Mucosa of stomach (tissue), 1 donor: Measurements from ENCODE around the gene PKNOX1.

Source experiments
- H3K27me3 ChIP-seq: one replicate; pipeline ENCODE4 v1.7.0; 2013; ENCODE audit warnings: mild to moderate bottlenecking, low read length; ENCODE audit not compliant: control insufficient read depth, insufficient read depth
- H3K36me3 ChIP-seq: one replicate; pipeline ENCODE4 v1.7.0; 2013; ENCODE audit warnings: low read length; ENCODE audit not compliant: control insufficient read depth, insufficient read depth
- H3K4me1 ChIP-seq: one replicate; pipeline ENCODE4 v1.7.0; 2013; ENCODE audit warnings: mild to moderate bottlenecking, low read length; ENCODE audit not compliant: control insufficient read depth, insufficient read depth
- H3K4me3 ChIP-seq: one replicate; pipeline ENCODE4 v1.7.0; 2013; ENCODE audit warnings: low read length
- H3K9ac ChIP-seq: one replicate; pipeline ENCODE4 v1.7.0; 2013; ENCODE audit warnings: mild to moderate bottlenecking, low read length, moderate library complexity
- H3K9me3 ChIP-seq: one replicate; pipeline ENCODE4 v1.7.0; 2013; ENCODE audit warnings: mild to moderate bottlenecking, low read length, moderate library complexity; ENCODE audit not compliant: control insufficient read depth
- donor health status: Pancreatic carcinoma.

PKNOX1 gene

DNA sequence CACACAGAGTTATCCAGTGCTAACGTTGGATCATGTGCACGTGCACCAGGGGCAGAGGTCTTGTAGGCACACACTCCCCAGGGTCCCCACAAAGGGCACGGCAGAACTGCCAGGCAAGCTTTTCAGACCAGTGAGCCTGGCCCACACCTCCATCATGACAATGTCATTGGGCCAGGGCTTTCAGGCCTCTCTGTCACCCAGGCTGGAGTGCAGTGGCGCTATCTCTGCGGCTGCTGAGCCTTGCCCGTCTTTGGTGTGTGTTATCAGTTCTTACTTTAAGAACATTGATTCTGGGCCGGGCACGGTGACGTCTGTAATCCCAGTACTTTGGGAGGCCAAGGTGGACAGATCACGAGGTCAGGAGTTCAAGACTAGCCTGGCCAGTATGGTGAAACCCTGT lies 44.2 kb downstream of the PKNOX1 start:
- Histone ChIP-seq H3K36me3 (no peaks in the 10 kb centered on the region), H3K27me3 (no peaks in the 10 kb centered on the region), H3K4me1 (no peaks in the 10 kb centered on the region), H3K4me3 (no peak overlapping the region), H3K9ac (no peak overlapping the region), H3K9me3 (no peaks in the 10 kb centered on the region)

DNA sequence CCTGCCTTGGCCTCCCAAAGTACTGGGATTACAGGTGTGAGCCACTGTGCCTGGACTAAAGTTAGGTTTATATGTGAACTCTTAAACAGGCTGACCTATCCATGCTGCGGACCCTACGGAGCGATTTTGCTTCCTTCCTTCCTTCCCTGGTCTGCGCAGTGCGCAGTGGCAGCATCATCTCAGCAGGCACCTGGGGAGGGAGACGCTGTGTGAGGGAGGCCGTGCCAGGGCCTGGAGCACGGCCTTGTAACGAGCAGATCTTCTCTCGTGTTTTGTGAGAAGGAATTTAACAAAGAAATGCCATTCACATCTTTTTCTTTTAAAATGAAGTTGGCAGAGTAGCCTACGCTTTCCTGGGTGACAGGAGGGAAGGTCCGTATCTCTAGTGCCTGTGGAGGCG lies 45.8 kb downstream of the PKNOX1 start:
- no peaks in the 10 kb centered on the region for H3K9me3 ChIP-seq
- H3K36me3 ChIP-seq, result no peaks in the 10 kb centered on the region
- no peaks in the 10 kb centered on the region for H3K4me1 ChIP-seq
- no peak overlapping the region for H3K4me3 ChIP-seq
- H3K27me3 ChIP-seq, result no peaks in the 10 kb centered on the region
- no peak overlapping the region for H3K9ac ChIP-seq

DNA sequence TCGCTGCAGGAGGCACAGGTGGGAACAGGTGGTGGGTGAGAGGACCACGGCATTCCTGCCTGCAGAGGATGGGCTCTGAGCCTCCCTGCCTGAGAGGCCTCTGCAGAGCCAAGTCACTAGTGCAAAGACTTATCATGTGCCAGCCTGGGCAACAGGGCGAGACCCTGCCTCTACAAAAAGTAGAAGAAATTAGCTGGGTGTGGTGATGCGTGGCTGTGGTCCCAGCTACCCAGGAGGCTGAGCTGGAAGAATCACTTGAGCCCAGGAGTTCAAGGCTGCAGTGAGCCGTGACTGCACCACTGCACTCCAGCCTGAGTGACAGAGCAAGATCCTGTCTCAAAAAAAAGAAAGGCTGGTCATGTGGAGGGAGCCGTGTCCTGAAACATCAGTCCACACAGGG lies 46.4 kb downstream of the PKNOX1 start:
- H3K9me3 ChIP-seq, result no peaks in the 10 kb centered on the region
- H3K4me3 ChIP-seq, result no peak overlapping the region
- no peaks in the 10 kb centered on the region for H3K27me3 ChIP-seq
- H3K9ac ChIP-seq, result no peak overlapping the region
- no peaks in the 10 kb centered on the region for H3K4me1 ChIP-seq
- H3K36me3 ChIP-seq, result no peaks in the 10 kb centered on the region

DNA sequence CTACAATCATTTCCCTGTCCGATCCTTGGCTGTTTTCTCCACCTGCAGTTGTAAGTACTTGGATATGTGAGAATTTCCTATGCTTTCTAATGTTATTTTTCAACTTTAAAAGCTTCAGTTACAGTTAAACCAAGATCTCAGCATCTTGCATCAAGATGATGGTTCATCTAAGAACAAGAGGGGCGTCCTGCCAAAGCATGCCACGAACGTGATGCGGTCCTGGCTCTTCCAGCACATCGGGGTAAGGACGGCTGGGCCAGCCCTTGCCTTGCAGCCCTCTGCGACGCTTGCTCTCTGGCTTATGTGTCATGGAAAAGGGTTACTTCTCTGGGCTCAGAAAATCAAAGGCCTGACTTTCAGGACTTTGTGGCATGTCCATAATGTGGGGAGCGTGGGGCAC lies 46.8 kb downstream of the PKNOX1 start:
- Histone ChIP-seq H3K4me3 (no peak overlapping the region), H3K36me3 (no peaks in the 10 kb centered on the region), H3K27me3 (no peaks in the 10 kb centered on the region), H3K9me3 (no peaks in the 10 kb centered on the region), H3K4me1 (no peaks in the 10 kb centered on the region), H3K9ac (no peak overlapping the region)

DNA sequence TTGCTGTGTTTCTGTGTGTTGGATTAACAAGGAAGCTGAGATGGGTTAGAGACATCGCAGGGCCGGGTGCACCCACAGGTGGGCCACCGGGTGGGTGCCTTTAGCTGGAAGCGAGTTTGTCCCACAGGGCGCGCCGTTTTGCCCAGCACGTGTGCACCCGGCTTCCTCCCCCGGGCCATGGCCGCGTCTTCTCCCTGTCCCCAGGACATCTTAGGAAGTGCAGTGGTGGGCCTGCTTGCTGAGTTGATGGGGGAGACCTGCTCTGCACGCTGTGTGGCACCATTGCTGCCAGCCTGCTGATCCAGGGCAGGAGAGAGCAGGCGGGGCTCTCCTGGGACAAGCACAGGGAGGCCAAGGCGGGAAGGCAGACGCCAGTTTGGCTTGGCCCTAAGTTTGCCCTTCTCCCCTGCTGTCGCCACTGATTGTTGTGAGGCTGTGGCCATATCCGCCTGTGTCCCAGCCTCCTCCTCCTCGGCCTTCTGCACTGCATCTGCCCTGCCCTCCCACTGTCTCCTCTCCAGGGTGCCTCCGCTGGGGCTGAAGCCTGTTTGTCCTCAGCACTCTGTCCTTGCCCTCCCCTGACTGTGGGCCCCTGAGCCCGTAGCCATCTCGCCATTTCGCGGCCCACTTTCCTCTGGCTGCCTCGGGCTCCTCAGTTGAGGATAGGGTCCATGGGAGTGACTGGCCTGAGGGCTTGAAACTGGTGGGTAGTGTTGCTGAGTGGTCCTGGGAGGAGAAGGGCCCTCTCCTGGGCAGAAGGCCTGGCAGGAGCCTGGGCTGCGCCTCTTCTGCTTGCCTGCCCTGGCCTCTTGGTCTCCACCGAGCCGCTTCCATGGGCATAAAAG lies 47.6 kb downstream of the PKNOX1 start:
- Histone ChIP-seq H3K27me3 (no peaks in the 10 kb centered on the region), H3K9ac (no peak overlapping the region), H3K36me3 (no peaks in the 10 kb centered on the region), H3K4me1 (no peaks in the 10 kb centered on the region), H3K9me3 (no peaks in the 10 kb centered on the region), H3K4me3 (no peak overlapping the region)

DNA sequence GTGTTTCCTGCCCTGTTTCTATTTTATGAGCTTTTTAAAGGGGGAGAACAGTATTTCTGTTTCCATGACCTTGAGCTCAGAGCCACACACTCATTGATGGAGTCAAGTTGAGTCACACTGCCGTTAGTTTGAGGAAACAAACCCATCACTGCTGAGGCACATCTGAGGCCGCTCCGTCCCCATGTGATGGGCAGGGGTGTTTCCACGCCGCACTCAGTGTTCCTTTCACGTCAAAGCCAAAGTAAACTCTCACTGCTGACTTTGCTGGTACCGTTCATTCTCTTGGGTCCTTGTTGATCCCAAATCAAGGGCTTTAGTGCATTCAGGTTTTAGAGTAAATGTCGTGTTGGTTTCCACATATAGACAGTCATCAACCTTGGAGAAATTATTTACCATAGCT lies 48.8 kb downstream of the PKNOX1 start:
- no peaks in the 10 kb centered on the region for H3K9me3 ChIP-seq
- H3K27me3 ChIP-seq, result no peaks in the 10 kb centered on the region
- no peak overlapping the region for H3K4me3 ChIP-seq
- no peaks in the 10 kb centered on the region for H3K4me1 ChIP-seq
- no peaks in the 10 kb centered on the region for H3K36me3 ChIP-seq
- H3K9ac ChIP-seq, result no peak overlapping the region

DNA sequence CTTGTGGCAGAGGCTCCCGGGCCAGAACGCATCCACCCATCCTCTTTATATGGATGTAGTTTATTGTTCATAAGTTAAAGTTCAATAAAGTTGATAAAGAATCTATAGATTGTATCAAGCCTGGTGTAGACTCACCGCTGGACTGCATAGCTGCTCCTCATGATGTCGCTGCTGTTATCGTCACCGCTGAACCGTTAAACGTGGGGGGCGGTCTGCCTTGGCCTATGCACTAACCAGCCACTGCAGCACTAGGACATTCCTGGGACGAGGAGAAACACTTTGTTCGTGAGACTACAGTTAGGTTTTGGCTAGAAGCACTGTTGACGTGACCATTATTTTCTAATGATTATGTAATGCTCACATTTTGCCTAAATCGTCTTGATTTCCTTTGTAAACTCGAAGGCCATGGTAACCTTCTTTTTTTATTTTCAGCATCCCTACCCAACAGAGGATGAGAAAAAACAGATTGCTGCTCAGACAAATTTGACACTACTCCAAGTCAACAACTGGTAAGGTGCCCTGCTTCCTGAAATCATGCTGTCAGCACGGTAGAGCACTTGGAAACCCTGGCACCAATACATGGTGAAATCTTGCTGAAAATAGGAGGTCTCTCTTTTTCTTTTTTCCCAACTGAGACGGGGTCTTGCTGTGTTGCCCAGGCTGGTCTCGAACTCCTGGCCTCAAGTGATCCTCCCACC lies 50.2 kb downstream of the PKNOX1 start:
- no peaks in the 10 kb centered on the region for H3K27me3 ChIP-seq
- H3K4me1 ChIP-seq, result no peaks in the 10 kb centered on the region
- no peaks in the 10 kb centered on the region for H3K9me3 ChIP-seq
- no peak overlapping the region for H3K9ac ChIP-seq
- H3K4me3 ChIP-seq, result no peak overlapping the region
- no peaks in the 10 kb centered on the region for H3K36me3 ChIP-seq

DNA sequence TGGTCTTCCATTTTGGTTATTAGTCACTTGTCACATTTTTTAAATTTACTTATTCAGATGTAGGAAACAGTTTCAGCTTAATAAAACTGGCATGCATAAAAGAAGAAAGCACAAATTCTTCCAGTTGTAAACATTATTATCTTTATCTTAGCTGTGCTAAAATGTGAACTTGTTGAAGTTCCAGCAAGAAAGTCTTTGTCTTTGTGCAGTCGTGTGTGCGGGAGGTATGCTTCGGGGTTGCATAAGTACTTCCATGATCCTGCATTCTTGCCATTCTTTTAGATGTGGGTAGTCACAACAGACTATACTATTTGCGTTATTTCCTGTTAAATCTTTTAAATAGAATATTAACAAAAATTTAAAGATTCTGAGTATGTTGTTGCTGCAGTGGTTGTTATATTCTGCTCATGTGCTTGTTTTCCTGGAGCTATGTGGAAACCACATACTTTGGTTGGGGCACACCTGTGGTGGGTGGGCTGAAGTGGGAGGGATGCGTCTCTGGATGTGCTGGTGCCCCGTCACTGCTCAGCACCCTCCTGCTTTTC lies 51.3 kb downstream of the PKNOX1 start:
- Histone ChIP-seq H3K36me3 (no peaks in the 10 kb centered on the region), H3K9ac (no peak overlapping the region), H3K4me3 (no peak overlapping the region), H3K9me3 (no peaks in the 10 kb centered on the region), H3K4me1 (no peaks in the 10 kb centered on the region), H3K27me3 (no peaks in the 10 kb centered on the region)

DNA sequence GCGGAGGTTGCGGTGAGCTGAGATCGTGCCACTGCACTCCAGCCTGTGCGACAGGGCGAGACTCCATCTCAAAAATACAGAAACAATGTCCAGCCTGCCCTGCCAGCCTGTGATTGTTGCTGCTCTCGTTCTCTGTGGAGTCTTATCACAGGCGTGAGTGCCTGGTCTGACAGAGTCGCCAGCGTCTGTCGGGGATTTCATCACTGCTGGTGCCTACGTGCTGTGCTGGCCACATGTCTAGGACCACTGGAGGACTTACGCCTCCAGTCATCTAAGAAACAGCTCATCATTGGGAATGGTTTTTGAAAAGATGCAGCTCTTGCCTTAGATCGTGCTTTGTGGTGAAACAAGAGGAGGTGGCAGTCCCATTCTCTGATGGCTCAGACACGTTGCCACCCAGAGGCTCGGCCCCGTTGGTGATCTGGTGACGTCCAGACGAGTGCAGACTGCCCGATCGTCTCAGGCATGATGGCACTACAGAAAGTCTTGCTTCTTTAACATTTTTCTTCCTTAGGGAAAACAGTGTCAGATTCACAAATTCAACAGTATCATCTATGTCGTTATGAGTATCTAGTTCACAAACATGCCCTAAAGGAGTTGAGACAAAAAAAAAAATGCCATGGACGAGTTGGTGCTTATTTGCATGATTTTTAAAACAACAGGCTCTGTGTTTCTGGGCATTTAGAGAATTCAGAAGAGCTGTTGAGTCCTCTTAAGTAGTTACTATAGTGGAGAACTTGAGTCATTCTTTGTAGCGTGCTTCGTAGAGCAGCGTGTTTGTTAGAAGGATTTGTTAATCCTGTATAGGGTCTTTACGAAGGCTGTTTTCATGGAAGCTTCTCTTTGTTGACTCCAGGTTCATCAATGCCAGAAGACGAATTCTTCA lies 53.7 kb downstream of the PKNOX1 start:
- Histone ChIP-seq H3K4me3 (no peak overlapping the region), H3K9ac (no peak overlapping the region), H3K27me3 (no peaks in the 10 kb centered on the region), H3K36me3 (no peaks in the 10 kb centered on the region), H3K9me3 (no peaks in the 10 kb centered on the region), H3K4me1 (no peaks in the 10 kb centered on the region)

DNA sequence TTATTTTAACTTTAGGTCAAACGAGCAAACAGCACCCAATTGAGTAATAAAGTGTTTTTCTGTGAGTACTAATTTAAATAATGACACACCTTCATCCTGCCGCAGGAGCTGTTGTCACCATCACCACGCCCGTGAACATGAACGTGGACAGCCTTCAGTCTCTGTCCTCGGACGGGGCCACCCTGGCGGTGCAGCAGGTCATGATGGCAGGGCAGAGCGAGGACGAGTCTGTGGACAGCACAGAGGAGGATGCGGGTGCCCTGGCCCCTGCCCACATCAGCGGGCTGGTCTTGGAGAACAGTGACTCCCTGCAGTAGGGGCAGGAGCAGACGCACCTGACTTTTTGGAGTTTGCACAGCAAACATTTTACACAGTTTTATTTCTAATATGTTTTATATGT lies 55.4 kb downstream of the PKNOX1 start:
- Histone ChIP-seq H3K9me3 (no peaks in the 10 kb centered on the region), H3K4me1 (no peaks in the 10 kb centered on the region), H3K4me3 (no peak overlapping the region), H3K27me3 (no peaks in the 10 kb centered on the region), H3K9ac (no peak overlapping the region), H3K36me3 (no peaks in the 10 kb centered on the region)

DNA sequence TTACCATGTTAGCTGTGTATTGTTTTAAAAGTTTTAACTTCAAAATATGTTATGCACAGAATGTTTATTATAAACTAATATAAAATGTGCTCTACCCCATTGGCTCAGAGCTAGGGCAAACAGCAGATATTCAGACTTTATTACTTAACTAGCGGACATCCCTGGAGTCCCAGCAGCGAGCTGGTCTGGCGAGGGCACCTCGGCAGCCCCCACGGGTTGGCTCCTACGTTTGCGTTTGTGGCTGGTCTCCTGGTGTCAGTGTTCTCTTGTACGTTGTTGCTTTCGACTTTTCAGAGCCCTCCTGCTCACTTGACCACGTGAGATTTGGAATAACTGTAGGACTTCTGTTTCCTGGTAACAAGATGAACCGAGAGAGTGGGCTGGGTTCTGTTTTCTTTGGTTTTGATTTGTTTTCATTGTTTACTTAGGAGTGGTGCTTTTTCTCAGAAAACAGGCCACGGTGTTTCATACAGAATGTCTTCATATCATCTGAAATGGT lies 56.8 kb downstream of the PKNOX1 start:
- H3K36me3 ChIP-seq, result no peaks in the 10 kb centered on the region
- no peak overlapping the region for H3K9ac ChIP-seq
- H3K9me3 ChIP-seq, result no peaks in the 10 kb centered on the region
- H3K4me1 ChIP-seq, result no peaks in the 10 kb centered on the region
- no peaks in the 10 kb centered on the region for H3K27me3 ChIP-seq
- no peak overlapping the region for H3K4me3 ChIP-seq
